ENCODE data around the gene RNFT2. TPM values are rescaled to one million over a fixed set of nuclear protein-coding genes. Genes with fewer than 3 reads are reported as not detected.

The RNFT2 gene
- total RNA-seq, 4 donors from 2014 or later = 0.38 to 3.9 (median 3.1) TPM

GRCh38 chr12:116703214-116703795 is 34.8 kb upstream of the RNFT2 start:
- no peak overlapping the region for H3K4me3 ChIP-seq
- peak; percentile 64 to 87 (median 71) for DNase-seq
- H3K27ac ChIP-seq = no peak overlapping the region
- peaks cover 0 to 6% (median 0%) of the 10 kb centered on the region in 4 donors for H3K4me1 ChIP-seq
- H3K36me3 ChIP-seq = no peaks in the 10 kb centered on the region
- no peaks in the 10 kb centered on the region for H3K27me3 ChIP-seq
- TF ChIP-seq, protein P1, sequence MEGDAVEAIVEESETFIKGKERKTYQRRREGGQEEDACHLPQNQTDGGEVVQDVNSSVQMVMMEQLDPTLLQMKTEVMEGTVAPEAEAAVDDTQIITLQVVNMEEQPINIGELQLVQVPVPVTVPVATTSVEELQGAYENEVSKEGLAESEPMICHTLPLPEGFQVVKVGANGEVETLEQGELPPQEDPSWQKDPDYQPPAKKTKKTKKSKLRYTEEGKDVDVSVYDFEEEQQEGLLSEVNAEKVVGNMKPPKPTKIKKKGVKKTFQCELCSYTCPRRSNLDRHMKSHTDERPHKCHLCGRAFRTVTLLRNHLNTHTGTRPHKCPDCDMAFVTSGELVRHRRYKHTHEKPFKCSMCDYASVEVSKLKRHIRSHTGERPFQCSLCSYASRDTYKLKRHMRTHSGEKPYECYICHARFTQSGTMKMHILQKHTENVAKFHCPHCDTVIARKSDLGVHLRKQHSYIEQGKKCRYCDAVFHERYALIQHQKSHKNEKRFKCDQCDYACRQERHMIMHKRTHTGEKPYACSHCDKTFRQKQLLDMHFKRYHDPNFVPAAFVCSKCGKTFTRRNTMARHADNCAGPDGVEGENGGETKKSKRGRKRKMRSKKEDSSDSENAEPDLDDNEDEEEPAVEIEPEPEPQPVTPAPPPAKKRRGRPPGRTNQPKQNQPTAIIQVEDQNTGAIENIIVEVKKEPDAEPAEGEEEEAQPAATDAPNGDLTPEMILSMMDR (IDR thresholded peaks at IDR 0.05) = peak; percentile 73 to 89 (median 87)
- TF ChIP-seq POLR2A (IDR thresholded peaks at IDR 0.05) = no peak
- H3K9me3 ChIP-seq = no peaks in the 10 kb centered on the region

DNA sequence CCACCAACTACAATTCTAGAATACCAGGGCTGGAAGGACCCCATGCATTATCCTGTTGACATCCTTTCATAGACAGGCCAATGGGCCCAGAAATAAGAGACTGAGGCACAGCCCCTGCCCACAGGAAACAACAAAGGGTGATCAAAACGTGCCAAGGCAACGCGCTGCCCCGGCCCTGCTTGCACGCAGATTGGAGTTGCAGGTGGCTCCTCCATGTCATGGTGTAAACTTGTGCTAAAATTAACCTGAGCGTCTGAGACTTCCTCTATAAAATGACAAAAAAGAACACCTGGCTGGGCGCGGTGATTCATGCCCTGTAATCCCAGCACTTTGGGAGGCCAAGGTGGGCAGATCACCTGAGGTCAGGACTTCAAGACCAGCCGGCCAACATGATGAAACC is 30.4 kb upstream of the RNFT2 start:
- Histone ChIP-seq H3K27ac (no peak overlapping the region), H3K9me3 (no peaks in the 10 kb centered on the region), H3K4me1 (peaks cover 0 to 11% (median 6%) of the 10 kb centered on the region in 4 donors), H3K36me3 (no peaks in the 10 kb centered on the region), H3K4me3 (no peak overlapping the region), H3K27me3 (no peaks in the 10 kb centered on the region)
- TF ChIP-seq POLR2A (IDR thresholded peaks at IDR 0.05) = no peak
- TF ChIP-seq, protein P1 (IDR thresholded peaks at IDR 0.05) = no peak
- DNase-seq = no peak

DNA sequence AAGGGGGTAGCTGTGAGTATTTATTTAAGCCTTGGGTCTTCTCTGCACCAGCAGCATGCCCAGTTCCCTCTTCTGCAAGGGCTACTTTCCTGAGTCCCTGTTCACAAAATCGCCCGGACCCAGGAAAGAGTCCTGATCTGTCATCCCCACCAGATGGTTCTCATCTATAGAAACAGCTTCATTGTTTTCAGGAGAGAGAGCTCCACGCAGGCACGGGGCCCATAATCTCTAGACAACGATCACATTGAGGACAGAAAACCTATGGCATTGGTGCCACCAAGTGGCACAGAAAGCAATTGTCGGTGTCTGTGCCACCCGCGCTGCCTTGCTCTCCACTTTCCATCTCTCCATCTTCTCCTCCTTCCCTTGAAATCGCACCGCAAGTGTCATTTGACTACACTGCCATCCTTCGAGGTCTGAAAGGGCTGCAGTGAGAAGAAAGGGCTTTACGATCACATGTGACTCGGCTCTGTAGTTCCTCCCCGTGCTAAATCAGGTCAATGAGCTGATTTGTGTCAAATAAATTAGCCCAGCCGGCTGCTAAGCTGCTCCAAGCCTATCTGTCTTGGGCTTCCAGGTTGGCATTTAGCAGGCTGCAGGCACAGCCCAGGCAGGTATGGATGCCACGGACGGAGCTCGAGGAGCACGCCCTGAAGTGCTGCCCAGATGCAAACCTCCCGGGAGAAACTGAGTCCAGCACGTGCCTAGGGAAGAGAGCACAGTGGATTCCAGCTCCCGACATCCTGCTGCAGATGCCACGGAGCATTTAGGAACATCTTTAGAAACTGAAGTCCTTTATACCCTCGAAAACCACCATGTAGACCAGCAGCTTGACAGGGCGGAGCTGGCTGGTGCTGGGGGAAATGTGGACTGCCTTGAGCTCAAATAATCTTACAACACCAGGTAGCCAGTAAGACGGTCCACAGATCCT is 29.0 kb upstream of the RNFT2 start:
- TF ChIP-seq POLR2A (IDR thresholded peaks at IDR 0.05) = no peak
- TF ChIP-seq, protein P1 (IDR thresholded peaks at IDR 0.05) = peak; percentile 14 to 75 (median 65)
- Histone ChIP-seq H3K27me3 (no peaks in the 10 kb centered on the region), H3K27ac (no peak overlapping the region), H3K36me3 (no peaks in the 10 kb centered on the region), H3K9me3 (no peaks in the 10 kb centered on the region), H3K4me1 (peaks cover 0 to 11% (median 6%) of the 10 kb centered on the region in 4 donors), H3K4me3 (no peak overlapping the region)
- DNase-seq = peak; percentile 37 to 76 (median 61)

DNA sequence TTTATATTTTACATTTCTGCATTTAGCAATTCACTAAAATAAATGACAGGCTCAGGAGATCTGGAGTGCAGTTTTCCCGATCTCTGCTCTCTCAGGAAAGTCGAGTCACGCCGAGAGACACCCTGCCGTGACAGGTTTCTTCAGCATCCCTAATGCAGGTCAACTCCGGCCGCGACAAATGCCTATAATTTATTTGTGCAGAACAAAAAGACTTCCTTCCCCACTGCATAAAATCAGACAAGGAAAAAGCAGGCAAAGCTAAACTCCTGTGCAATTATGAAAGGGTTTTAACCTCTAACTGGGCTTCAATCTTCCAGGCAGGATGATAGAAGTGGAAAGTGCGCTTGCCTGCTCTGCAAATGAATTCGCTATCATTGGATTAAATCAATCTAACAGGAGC is 28.3 kb upstream of the RNFT2 start:
- no peaks in the 10 kb centered on the region for H3K27me3 ChIP-seq
- DNase-seq = no peak
- peaks cover 0 to 11% (median 6%) of the 10 kb centered on the region in 4 donors for H3K4me1 ChIP-seq
- H3K4me3 ChIP-seq = no peak overlapping the region
- H3K27ac ChIP-seq = no peak overlapping the region
- no peak for TF ChIP-seq POLR2A (IDR thresholded peaks at IDR 0.05)
- TF ChIP-seq, protein P1 (IDR thresholded peaks at IDR 0.05) = no peak
- no peaks in the 10 kb centered on the region for H3K9me3 ChIP-seq
- H3K36me3 ChIP-seq = no peaks in the 10 kb centered on the region

GRCh38 chr12:116710370-116711150 is 27.6 kb upstream of the RNFT2 start:
- Histone ChIP-seq H3K27ac (no peak overlapping the region), H3K36me3 (no peaks in the 10 kb centered on the region), H3K4me3 (no peak overlapping the region), H3K27me3 (no peaks in the 10 kb centered on the region), H3K4me1 (peaks cover 0 to 11% (median 6%) of the 10 kb centered on the region in 4 donors), H3K9me3 (no peaks in the 10 kb centered on the region)
- TF ChIP-seq POLR2A (IDR thresholded peaks at IDR 0.05) = no peak
- TF ChIP-seq, protein P1 (IDR thresholded peaks at IDR 0.05) = no peak
- no peak for DNase-seq

Measured in Peyer's patch (tissue), 4 donors.